Measurements from ENCODE around the gene GFI1B. TPM values are rescaled to one million over a fixed set of nuclear protein-coding genes. Genes with fewer than 3 reads are reported as not detected.

The GFI1B gene
- polyA plus RNA-seq, 1 donor from 2014 or later = not detected

- H3K9me2 ChIP-seq (ENCODE audit: insufficient read depth, low read length) = no peaks in the 10 kb centered on the region
- no peaks in the 10 kb centered on the region for H3F3A ChIP-seq (ENCODE audit: insufficient read depth, low read length, poor library complexity, severe bottlenecking)
- H4K20me1 ChIP-seq (ENCODE audit: insufficient read depth) = no peaks in the 10 kb centered on the region
- H3K27ac ChIP-seq (ENCODE audit: low read length) = no peak overlapping the region
- H2AFZ ChIP-seq (ENCODE audit: low read depth, low read length) = no peak overlapping the region
- no peaks in the 10 kb centered on the region for H3K9me3 ChIP-seq (ENCODE audit: low read length)
- no peaks in the 10 kb centered on the region for H3K79me2 ChIP-seq (replicated peaks; ENCODE audit: insufficient read depth, low read length)
- no peak for TF ChIP-seq EZH2 (IDR thresholded peaks at IDR 0.05; ENCODE audit: borderline replicate concordance, insufficient read depth, low read length, poor library complexity, severe bottlenecking)
- TF ChIP-seq POLR2AphosphoS5 (IDR thresholded peaks at IDR 0.05) = no peak
- TF ChIP-seq EP300 (conservative IDR thresholded peaks at IDR 0.05; ENCODE audit: poor library complexity, severe bottlenecking) = no peak
- TF ChIP-seq RAD21 (conservative IDR thresholded peaks at IDR 0.05) = no peak
- no peak for TF ChIP-seq CTCF (IDR thresholded peaks at IDR 0.05; ENCODE audit: poor library complexity, severe bottlenecking)
- no peak for TF ChIP-seq SMC3 (conservative IDR thresholded peaks at IDR 0.05; ENCODE audit: poor library complexity)
- TF ChIP-seq TAF1 (IDR thresholded peaks at IDR 0.05; ENCODE audit: low read depth) = no peak
- TF ChIP-seq MXI1 (conservative IDR thresholded peaks at IDR 0.05; ENCODE audit: poor library complexity, severe bottlenecking) = no peak
- TF ChIP-seq REST (IDR thresholded peaks at IDR 0.05; ENCODE audit: borderline replicate concordance) = no peak
- no peaks in the 10 kb centered on the region for H3K36me3 ChIP-seq (ENCODE audit: insufficient read depth, low read length)
- H3K4me2 ChIP-seq (ENCODE audit: low read length) = no peak overlapping the region
- no peaks in the 10 kb centered on the region for H3K27me3 ChIP-seq (ENCODE audit: insufficient read depth, low read depth, low read length)
- H3K9ac ChIP-seq (ENCODE audit: low read length) = no peak overlapping the region
- no peak overlapping the region for H3K4me3 ChIP-seq (ENCODE audit: low read length)
Observed at GRCh38 chr9:132994410-132995120, 16.1 kb downstream of the GFI1B start.

GRCh38 chr9:132995121-132995420 lies 16.6 kb downstream of the GFI1B start:
- no peak overlapping the region for H3K4me2 ChIP-seq (ENCODE audit: low read length)
- H3K36me3 ChIP-seq (ENCODE audit: insufficient read depth, low read length) = no peaks in the 10 kb centered on the region
- no peaks in the 10 kb centered on the region for H3K9me3 ChIP-seq (ENCODE audit: low read length)
- H3K9ac ChIP-seq (ENCODE audit: low read length) = no peak overlapping the region
- H2AFZ ChIP-seq (ENCODE audit: low read depth, low read length) = no peak overlapping the region
- H3K27me3 ChIP-seq (ENCODE audit: insufficient read depth, low read depth, low read length) = no peaks in the 10 kb centered on the region
- H3K79me2 ChIP-seq (replicated peaks; ENCODE audit: insufficient read depth, low read length) = no peaks in the 10 kb centered on the region
- no peaks in the 10 kb centered on the region for H4K20me1 ChIP-seq (ENCODE audit: insufficient read depth)
- no peaks in the 10 kb centered on the region for H3K9me2 ChIP-seq (ENCODE audit: insufficient read depth, low read length)
- no peak overlapping the region for H3K4me3 ChIP-seq (ENCODE audit: low read length)
- H3K27ac ChIP-seq (ENCODE audit: low read length) = no peak overlapping the region
- H3F3A ChIP-seq (ENCODE audit: insufficient read depth, low read length, poor library complexity, severe bottlenecking) = no peaks in the 10 kb centered on the region
- TF ChIP-seq POLR2AphosphoS5 (IDR thresholded peaks at IDR 0.05) (no peak), MXI1 (conservative IDR thresholded peaks at IDR 0.05; ENCODE audit: poor library complexity, severe bottlenecking) (no peak), SMC3 (conservative IDR thresholded peaks at IDR 0.05; ENCODE audit: poor library complexity) (no peak)
